ENCODE data around the gene PLEKHD1.

GRCh38 chr14:69518289-69519101, 34.0 kb downstream of the PLEKHD1 start:
- TF ChIP-seq TBP (IDR thresholded peaks at IDR 0.05; ENCODE audit: low read depth, low read length) (no peak), RAD21 (IDR thresholded peaks at IDR 0.05 in 1 of 2, conservative IDR thresholded peaks at IDR 0.05 in 1 of 2; ENCODE audit: low read depth in 2 of 2, low read length in 2 of 2) (no peak), CTCF (IDR thresholded peaks at IDR 0.05; ENCODE audit: control extremely low read depth in 1 of 3, insufficient read depth in 1 of 3, low read depth in 1 of 3, low read length in 3 of 3) (no peak), JUN (IDR thresholded peaks at IDR 0.05; ENCODE audit: low read depth, low read length) (no peak)
